ENCODE data around the gene NPC1L1. TPM values are rescaled to one million over a fixed set of nuclear protein-coding genes. Genes with fewer than 3 reads are reported as not detected.
A peak's percentile ranks its signal among the peaks of the same experiment; 100 is the strongest.

NPC1L1 gene
- total RNA-seq, 1 experiment from 2014 or later: 0.15 TPM

DNA sequence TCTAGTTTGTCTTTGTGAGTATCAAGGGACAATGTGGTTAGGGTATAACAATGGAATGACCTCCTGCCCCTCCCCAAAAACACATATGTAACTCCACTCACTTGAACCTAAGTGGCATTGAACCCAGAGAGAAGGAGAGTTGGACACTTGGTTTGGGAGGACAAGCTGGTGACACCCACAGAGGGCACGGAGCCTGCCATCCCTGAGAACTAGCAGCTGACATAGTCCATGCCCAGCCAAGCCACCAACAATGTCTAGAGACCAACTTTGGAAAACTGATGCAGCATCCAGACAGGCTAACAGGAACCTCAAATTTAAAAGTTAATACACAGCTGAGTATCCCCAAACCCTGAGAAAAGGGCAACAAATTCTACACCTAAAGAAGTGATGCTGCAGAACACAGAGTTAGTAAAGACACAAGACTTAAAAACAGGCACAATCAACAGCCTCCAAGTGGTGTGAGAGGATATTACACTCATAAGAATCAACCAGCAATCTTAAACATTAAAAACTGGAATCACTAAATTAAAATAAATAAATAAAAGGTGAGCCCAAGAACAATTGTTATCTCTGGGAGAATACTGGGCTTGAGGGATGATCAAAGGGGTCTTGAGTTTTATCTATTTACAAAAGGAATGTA lies 77.8 kb downstream of the NPC1L1 start:
- Histone ChIP-seq H3K27me3 (ENCODE audit: insufficient read depth, low read length) (no peaks in the 10 kb centered on the region), H3K36me3 (ENCODE audit: control insufficient read depth in 1 of 2, insufficient read depth in 2 of 2, low read length in 2 of 2) (peaks cover 2 to 7% of the 10 kb centered on the region in 2 experiments; a peak in 1 of 4 replicates), H2AFZ (ENCODE audit: low read depth, low read length, poor library complexity, severe bottlenecking) (no peak overlapping the region), H3K9me2 (ENCODE audit: insufficient read depth) (no peaks in the 10 kb centered on the region), H4K20me1 (ENCODE audit: insufficient read depth) (0 out of 2 replicates have a peak, but pooled peaks cover 3% of the 10 kb centered on the region), H3K27ac (ENCODE audit: low read depth, low read length) (no peak overlapping the region), H3K9ac (ENCODE audit: low read length) (no peak overlapping the region), H3K4me1 (ENCODE audit: control insufficient read depth in 1 of 2, insufficient read depth in 2 of 2, low read length in 2 of 2) (no peaks in the 10 kb centered on the region), H3K4me2 (ENCODE audit: low read length) (no peak overlapping the region), H3K9me3 (ENCODE audit: control insufficient read depth in 1 of 2, insufficient read depth in 1 of 2, low read depth in 1 of 2, low read length in 2 of 2) (no peaks in the 10 kb centered on the region), H3K79me2 (ENCODE audit: insufficient read depth, low read length) (peaks cover 85% of the 10 kb centered on the region), H3K4me3 (replicated peaks in 1 of 2; ENCODE audit: low read depth in 1 of 2, low read length in 2 of 2) (no peak overlapping the region)
- ATAC-seq (0 out of 2 replicates have a peak, but pooled peaks have one; percentile 49), DNase-seq (ENCODE audit: low read depth, low spot score) (no peak)
- TF ChIP-seq, protein P1, sequence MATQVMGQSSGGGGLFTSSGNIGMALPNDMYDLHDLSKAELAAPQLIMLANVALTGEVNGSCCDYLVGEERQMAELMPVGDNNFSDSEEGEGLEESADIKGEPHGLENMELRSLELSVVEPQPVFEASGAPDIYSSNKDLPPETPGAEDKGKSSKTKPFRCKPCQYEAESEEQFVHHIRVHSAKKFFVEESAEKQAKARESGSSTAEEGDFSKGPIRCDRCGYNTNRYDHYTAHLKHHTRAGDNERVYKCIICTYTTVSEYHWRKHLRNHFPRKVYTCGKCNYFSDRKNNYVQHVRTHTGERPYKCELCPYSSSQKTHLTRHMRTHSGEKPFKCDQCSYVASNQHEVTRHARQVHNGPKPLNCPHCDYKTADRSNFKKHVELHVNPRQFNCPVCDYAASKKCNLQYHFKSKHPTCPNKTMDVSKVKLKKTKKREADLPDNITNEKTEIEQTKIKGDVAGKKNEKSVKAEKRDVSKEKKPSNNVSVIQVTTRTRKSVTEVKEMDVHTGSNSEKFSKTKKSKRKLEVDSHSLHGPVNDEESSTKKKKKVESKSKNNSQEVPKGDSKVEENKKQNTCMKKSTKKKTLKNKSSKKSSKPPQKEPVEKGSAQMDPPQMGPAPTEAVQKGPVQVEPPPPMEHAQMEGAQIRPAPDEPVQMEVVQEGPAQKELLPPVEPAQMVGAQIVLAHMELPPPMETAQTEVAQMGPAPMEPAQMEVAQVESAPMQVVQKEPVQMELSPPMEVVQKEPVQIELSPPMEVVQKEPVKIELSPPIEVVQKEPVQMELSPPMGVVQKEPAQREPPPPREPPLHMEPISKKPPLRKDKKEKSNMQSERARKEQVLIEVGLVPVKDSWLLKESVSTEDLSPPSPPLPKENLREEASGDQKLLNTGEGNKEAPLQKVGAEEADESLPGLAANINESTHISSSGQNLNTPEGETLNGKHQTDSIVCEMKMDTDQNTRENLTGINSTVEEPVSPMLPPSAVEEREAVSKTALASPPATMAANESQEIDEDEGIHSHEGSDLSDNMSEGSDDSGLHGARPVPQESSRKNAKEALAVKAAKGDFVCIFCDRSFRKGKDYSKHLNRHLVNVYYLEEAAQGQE (IDR thresholded peaks at IDR 0.05; ENCODE audit: low read depth): no peak
- TF ChIP-seq RAD21 (IDR thresholded peaks at IDR 0.05; ENCODE audit: low read depth) (peak; percentile 17; the same call in 1 of the 2 replicates), CBX3 (IDR thresholded peaks at IDR 0.05; ENCODE audit: low read depth) (no peak)
- TF ChIP-seq, protein P2, sequence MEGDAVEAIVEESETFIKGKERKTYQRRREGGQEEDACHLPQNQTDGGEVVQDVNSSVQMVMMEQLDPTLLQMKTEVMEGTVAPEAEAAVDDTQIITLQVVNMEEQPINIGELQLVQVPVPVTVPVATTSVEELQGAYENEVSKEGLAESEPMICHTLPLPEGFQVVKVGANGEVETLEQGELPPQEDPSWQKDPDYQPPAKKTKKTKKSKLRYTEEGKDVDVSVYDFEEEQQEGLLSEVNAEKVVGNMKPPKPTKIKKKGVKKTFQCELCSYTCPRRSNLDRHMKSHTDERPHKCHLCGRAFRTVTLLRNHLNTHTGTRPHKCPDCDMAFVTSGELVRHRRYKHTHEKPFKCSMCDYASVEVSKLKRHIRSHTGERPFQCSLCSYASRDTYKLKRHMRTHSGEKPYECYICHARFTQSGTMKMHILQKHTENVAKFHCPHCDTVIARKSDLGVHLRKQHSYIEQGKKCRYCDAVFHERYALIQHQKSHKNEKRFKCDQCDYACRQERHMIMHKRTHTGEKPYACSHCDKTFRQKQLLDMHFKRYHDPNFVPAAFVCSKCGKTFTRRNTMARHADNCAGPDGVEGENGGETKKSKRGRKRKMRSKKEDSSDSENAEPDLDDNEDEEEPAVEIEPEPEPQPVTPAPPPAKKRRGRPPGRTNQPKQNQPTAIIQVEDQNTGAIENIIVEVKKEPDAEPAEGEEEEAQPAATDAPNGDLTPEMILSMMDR (IDR thresholded peaks at IDR 0.05 in 2 of 3, conservative IDR thresholded peaks at IDR 0.05 in 1 of 3; ENCODE audit: borderline replicate concordance in 1 of 3, insufficient read depth in 1 of 3, low read depth in 2 of 3, low read length in 2 of 3): peak in 2 of 3 experiments; percentile 20 to 40; a peak in 2 of 6 replicates
- ChIA-PET CTCF (no interaction called here), RAD21 (ENCODE audit: low non-redundant PET in 1 of 2, low total read pairs in 2 of 2, uncharacterized antibody in 2 of 2, unreplicated experiment in 2 of 2) (no interaction called here), POLR2A (no interaction called here)
- intact Hi-C loops (cut with micrococcal nuclease): no loop called here
- no TSS peak for BruUV-seq (replicated peaks)

Other genes with a start within 250 kb of the NPC1L1 start
- 0.34 TPM for gene CAMK2B, start 215.7 kb downstream of the NPC1L1 start, total RNA-seq (2021; ENCODE audit: unreplicated experiment)
- 94.6 TPM for gene NUDCD3, start 50.7 kb downstream of the NPC1L1 start, total RNA-seq (2021; ENCODE audit: unreplicated experiment)
- gene DDX56, start 32.6 kb upstream of the NPC1L1 start, total RNA-seq (2021; ENCODE audit: unreplicated experiment): 119 TPM
- 67.3 TPM for gene TMED4, start 40.9 kb upstream of the NPC1L1 start, total RNA-seq (2021; ENCODE audit: unreplicated experiment)
- gene OGDH, start 65.3 kb upstream of the NPC1L1 start, total RNA-seq (2021; ENCODE audit: unreplicated experiment): 69.1 TPM
- 91.3 TPM for gene ZMIZ2, start 207.5 kb upstream of the NPC1L1 start, total RNA-seq (2021; ENCODE audit: unreplicated experiment)

Data from HCT116 (cell line).